ENCODE results near the gene ATP5PB.

- TF ChIP-seq POLR2AphosphoS5 (IDR thresholded peaks at IDR 0.05) (no peak), CTCF (IDR thresholded peaks at IDR 0.05) (no peak), POLR2A (IDR thresholded peaks at IDR 0.05) (no peak)
Measured at GRCh38 chr1:111436726-111437125, 12.5 kb upstream of the ATP5PB start.
